Astrocyte (in vitro differentiated cells and primary cell): ENCODE data around the gene SOAT2. TPM values are rescaled to one million over a fixed set of nuclear protein-coding genes. Genes with fewer than 3 reads are reported as not detected.

ENCODE experiments used
- DNase-seq: peaks from one replicate; pipeline ENCODE4 v3.0.0-alpha.2; 2010; ENCODE audit warnings: low read depth
- FAIRE-seq: peaks from 2 replicates; lab custom pipeline; 2011; peaks lifted over from hg19 to GRCh38; lab: Jason Lieb, UNC
- H2AFZ ChIP-seq: 2 replicates; pipeline ENCODE4 v1.6.0; 2012; ENCODE audit warnings: low read depth, low read length, inconsistent platforms
- H3K27ac ChIP-seq: 2 replicates; pipeline ENCODE4 v1.5.1; 2011; ENCODE audit warnings: low read depth, low read length, inconsistent platforms
- H3K27me3 ChIP-seq: 2 replicates; pipeline ENCODE4 v1.6.0; 2011; ENCODE audit warnings: low read length, inconsistent platforms; ENCODE audit not compliant: insufficient read depth
- H3K36me3 ChIP-seq: 2 replicates; pipeline ENCODE4 v1.5.1; 2011; ENCODE audit warnings: low read length, inconsistent platforms; ENCODE audit not compliant: insufficient read depth
- H3K4me1 ChIP-seq: 2 replicates; pipeline ENCODE4 v1.5.1; 2011; ENCODE audit warnings: low read length, inconsistent platforms; ENCODE audit not compliant: insufficient read depth
- H3K4me2 ChIP-seq: 2 replicates; pipeline ENCODE4 v1.6.0; 2012; ENCODE audit warnings: low read length, inconsistent platforms
- H3K4me3 ChIP-seq: 2 replicates; pipeline ENCODE4 v1.5.1; 2011; ENCODE audit warnings: low read depth, mild to moderate bottlenecking, low read length, inconsistent platforms; ENCODE audit not compliant: insufficient read depth
- H3K79me2 ChIP-seq: 2 replicates; pipeline ENCODE4 v1.6.0; 2012; ENCODE audit warnings: mild to moderate bottlenecking, low read length, inconsistent platforms; ENCODE audit not compliant: insufficient read depth
- H3K9ac ChIP-seq: 2 replicates; pipeline ENCODE4 v1.6.0; 2012; ENCODE audit warnings: mild to moderate bottlenecking, low read length, inconsistent platforms
- H3K9me3 ChIP-seq: 2 replicates; pipeline ENCODE4 v1.5.1; 2012; ENCODE audit warnings: low read depth, mild to moderate bottlenecking, low read length, inconsistent platforms; ENCODE audit not compliant: insufficient read depth
- H4K20me1 ChIP-seq: 2 replicates; pipeline ENCODE4 v1.6.0; 2012; ENCODE audit warnings: low read length, inconsistent platforms; ENCODE audit not compliant: insufficient read depth
- H3K27ac Mint-ChIP-seq: one replicate; pipeline ENCODE4 v1.8.0; 2021; ENCODE audit warnings: mild to moderate bottlenecking, mixed read lengths; ENCODE audit not compliant: unreplicated experiment
- H3K27me3 Mint-ChIP-seq: one replicate; pipeline ENCODE4 v1.8.0; 2021; ENCODE audit warnings: low read depth, mixed read lengths; ENCODE audit not compliant: unreplicated experiment
- H3K36me3 Mint-ChIP-seq: one replicate; pipeline ENCODE4 v1.8.0; 2021; ENCODE audit warnings: low read depth, mixed read lengths; ENCODE audit not compliant: unreplicated experiment
- H3K4me1 Mint-ChIP-seq: one replicate; pipeline ENCODE4 v1.8.0; 2021; ENCODE audit warnings: low read depth, mixed read lengths; ENCODE audit not compliant: unreplicated experiment
- H3K4me3 Mint-ChIP-seq: one replicate; pipeline ENCODE4 v1.8.0; 2021; ENCODE audit warnings: mild to moderate bottlenecking, moderate library complexity, mixed read lengths; ENCODE audit not compliant: unreplicated experiment
- H3K9me3 Mint-ChIP-seq: one replicate; pipeline ENCODE4 v1.8.0; 2021; ENCODE audit warnings: mild to moderate bottlenecking, mixed read lengths; ENCODE audit not compliant: unreplicated experiment
- CTCF ChIP-seq: IDR thresholded peaks from 2 replicates; pipeline ENCODE4 v1.5.1; 2011; ENCODE audit warnings: low read depth, mild to moderate bottlenecking, inconsistent platforms, low read length, moderate library complexity; ENCODE audit not compliant: insufficient read depth
- EZH2 ChIP-seq: IDR thresholded peaks from 2 replicates; pipeline ENCODE4 v1.6.1; 2012; ENCODE audit warnings: mild to moderate bottlenecking, low read length, inconsistent platforms; ENCODE audit not compliant: insufficient read depth
- total RNA-seq: library from RNA; stranded (reverse); gene quantifications from 2 replicates; pipeline ENCODE4 v1.2.1, GENCODE V29; 2021

SOAT2 gene
- total RNA-seq, 1 donor from 2014 or later, result not detected

GRCh38 chr12:53166837-53167236, 63.6 kb downstream of the SOAT2 start:
- peaks cover 22% of the 10 kb centered on the region for H3K36me3 Mint-ChIP-seq
- H3K9me3 Mint-ChIP-seq, result no peaks in the 10 kb centered on the region
- no peaks in the 10 kb centered on the region for H4K20me1 ChIP-seq
- no peak overlapping the region for H3K4me3 ChIP-seq
- no peaks in the 10 kb centered on the region for H3K9me3 ChIP-seq
- no peak overlapping the region for H3K27ac Mint-ChIP-seq
- H3K4me1 ChIP-seq, result peaks cover 10% of the 10 kb centered on the region
- FAIRE-seq (no peak), DNase-seq (no peak)
- no peak overlapping the region for H3K4me2 ChIP-seq
- TF ChIP-seq EZH2 (no peak), CTCF (no peak)
- no peak overlapping the region for H2AFZ ChIP-seq
- no peaks in the 10 kb centered on the region for H3K27me3 Mint-ChIP-seq
- no peak overlapping the region for H3K4me3 Mint-ChIP-seq
- H3K79me2 ChIP-seq, result no peaks in the 10 kb centered on the region
- no peak overlapping the region for H3K9ac ChIP-seq
- peaks cover 5% of the 10 kb centered on the region for H3K36me3 ChIP-seq
- H3K4me1 Mint-ChIP-seq, result peaks cover 5% of the 10 kb centered on the region
- H3K27ac ChIP-seq, result no peak overlapping the region
- H3K27me3 ChIP-seq, result no peaks in the 10 kb centered on the region

- H3K79me2 ChIP-seq, result no peaks in the 10 kb centered on the region
- no peak overlapping the region for H3K4me3 ChIP-seq
- peaks cover 5% of the 10 kb centered on the region for H3K36me3 ChIP-seq
- H2AFZ ChIP-seq, result no peak overlapping the region
- Mint-ChIP-seq H3K4me3 (no peak overlapping the region), H3K27me3 (no peaks in the 10 kb centered on the region), H3K4me1 (peaks cover 16% of the 10 kb centered on the region), H3K27ac (no peak overlapping the region), H3K9me3 (no peaks in the 10 kb centered on the region), H3K36me3 (peaks cover 19% of the 10 kb centered on the region)
- H3K27me3 ChIP-seq, result no peaks in the 10 kb centered on the region
- FAIRE-seq (no peak), DNase-seq (no peak)
- no peak overlapping the region for H3K4me2 ChIP-seq
- H4K20me1 ChIP-seq, result no peaks in the 10 kb centered on the region
- no peaks in the 10 kb centered on the region for H3K9me3 ChIP-seq
- TF ChIP-seq CTCF (no peak), EZH2 (no peak)
- H3K27ac ChIP-seq, result no peak overlapping the region
- H3K4me1 ChIP-seq, result peaks cover 14% of the 10 kb centered on the region
- no peak overlapping the region for H3K9ac ChIP-seq
Observed at GRCh38 chr12:53169644-53170043, 66.4 kb downstream of the SOAT2 start.

GRCh38 chr12:53170215-53170614, 66.9 kb downstream of the SOAT2 start:
- Mint-ChIP-seq H3K27me3 (no peaks in the 10 kb centered on the region), H3K4me1 (peaks cover 19% of the 10 kb centered on the region), H3K4me3 (no peak overlapping the region), H3K9me3 (no peaks in the 10 kb centered on the region), H3K36me3 (peaks cover 19% of the 10 kb centered on the region), H3K27ac (no peak overlapping the region)
- Histone ChIP-seq H4K20me1 (no peaks in the 10 kb centered on the region), H2AFZ (no peak overlapping the region), H3K79me2 (no peaks in the 10 kb centered on the region), H3K27me3 (no peaks in the 10 kb centered on the region), H3K4me1 (peaks cover 19% of the 10 kb centered on the region), H3K4me2 (no peak overlapping the region), H3K27ac (no peak overlapping the region), H3K9ac (no peak overlapping the region), H3K4me3 (no peak overlapping the region), H3K36me3 (peaks cover 5% of the 10 kb centered on the region), H3K9me3 (no peaks in the 10 kb centered on the region)
- TF ChIP-seq CTCF, result no peak
- no peak for TF ChIP-seq EZH2
- no peak for DNase-seq
- no peak for FAIRE-seq
